ENCODE results near the gene LAS1L.

Gene LAS1L

GRCh38 chrX:65578346-65578745, 43.8 kb upstream of the LAS1L start:
- Histone ChIP-seq H3F3A (ENCODE audit: low read depth) (no peaks in the 10 kb centered on the region), H3K79me2 (ENCODE audit: insufficient read depth, low read length) (no peaks in the 10 kb centered on the region), H3K9me3 (ENCODE audit: insufficient read depth, low read depth, low read length) (no peaks in the 10 kb centered on the region), H3K9me2 (replicated peaks; ENCODE audit: low read depth, low read length) (no peaks in the 10 kb centered on the region), H4K20me1 (ENCODE audit: insufficient read depth, low read length, poor library complexity, severe bottlenecking) (no peaks in the 10 kb centered on the region), H2AFZ (ENCODE audit: low read length) (no peak overlapping the region), H3K36me3 (ENCODE audit: insufficient read depth, low read length) (no peaks in the 10 kb centered on the region), H3K9ac (ENCODE audit: low read depth, low read length, poor library complexity, severe bottlenecking) (no peak overlapping the region), H3K27me3 (ENCODE audit: insufficient read depth, low read length, poor library complexity, severe bottlenecking) (no peaks in the 10 kb centered on the region), H3K4me2 (ENCODE audit: low read depth, low read length, poor library complexity, severe bottlenecking) (no peak overlapping the region), H3K4me3 (ENCODE audit: low read length, poor library complexity, severe bottlenecking) (no peak overlapping the region), H3K4me1 (ENCODE audit: insufficient read depth, low read length, poor library complexity, severe bottlenecking) (no peaks in the 10 kb centered on the region)
- TF ChIP-seq EZH2phosphoT487 (IDR thresholded peaks at IDR 0.05; ENCODE audit: borderline replicate concordance) (no peak), CTCF (conservative IDR thresholded peaks at IDR 0.05; ENCODE audit: low read length) (no peak)

- Histone ChIP-seq H3K4me1 (ENCODE audit: insufficient read depth, low read length, poor library complexity, severe bottlenecking) (no peaks in the 10 kb centered on the region), H3K4me2 (ENCODE audit: low read depth, low read length, poor library complexity, severe bottlenecking) (no peak overlapping the region), H3K9me2 (replicated peaks; ENCODE audit: low read depth, low read length) (no peaks in the 10 kb centered on the region), H2AFZ (ENCODE audit: low read length) (no peak overlapping the region), H3K79me2 (ENCODE audit: insufficient read depth, low read length) (no peaks in the 10 kb centered on the region), H3K9ac (ENCODE audit: low read depth, low read length, poor library complexity, severe bottlenecking) (no peak overlapping the region), H3K4me3 (ENCODE audit: low read length, poor library complexity, severe bottlenecking) (no peak overlapping the region), H3K9me3 (ENCODE audit: insufficient read depth, low read depth, low read length) (no peaks in the 10 kb centered on the region), H3F3A (ENCODE audit: low read depth) (no peaks in the 10 kb centered on the region), H3K27me3 (ENCODE audit: insufficient read depth, low read length, poor library complexity, severe bottlenecking) (no peaks in the 10 kb centered on the region), H3K36me3 (ENCODE audit: insufficient read depth, low read length) (no peaks in the 10 kb centered on the region), H4K20me1 (ENCODE audit: insufficient read depth, low read length, poor library complexity, severe bottlenecking) (no peaks in the 10 kb centered on the region)
- TF ChIP-seq EZH2phosphoT487 (IDR thresholded peaks at IDR 0.05; ENCODE audit: borderline replicate concordance) (no peak), CTCF (conservative IDR thresholded peaks at IDR 0.05; ENCODE audit: low read length) (no peak)
These were observed 41.6 kb upstream of the LAS1L start for GRCh38 chrX:65576160-65576559.

GRCh38 chrX:65575022-65575421, 40.4 kb upstream of the LAS1L start:
- Histone ChIP-seq H3K36me3 (ENCODE audit: insufficient read depth, low read length) (no peaks in the 10 kb centered on the region), H3K9ac (ENCODE audit: low read depth, low read length, poor library complexity, severe bottlenecking) (no peak overlapping the region), H3K9me2 (replicated peaks; ENCODE audit: low read depth, low read length) (no peaks in the 10 kb centered on the region), H3K4me2 (ENCODE audit: low read depth, low read length, poor library complexity, severe bottlenecking) (no peak overlapping the region), H4K20me1 (ENCODE audit: insufficient read depth, low read length, poor library complexity, severe bottlenecking) (no peaks in the 10 kb centered on the region), H3K9me3 (ENCODE audit: insufficient read depth, low read depth, low read length) (no peaks in the 10 kb centered on the region), H3K79me2 (ENCODE audit: insufficient read depth, low read length) (no peaks in the 10 kb centered on the region), H3K4me1 (ENCODE audit: insufficient read depth, low read length, poor library complexity, severe bottlenecking) (no peaks in the 10 kb centered on the region), H3K27me3 (ENCODE audit: insufficient read depth, low read length, poor library complexity, severe bottlenecking) (no peaks in the 10 kb centered on the region), H3K4me3 (ENCODE audit: low read length, poor library complexity, severe bottlenecking) (no peak overlapping the region), H2AFZ (ENCODE audit: low read length) (no peak overlapping the region), H3F3A (ENCODE audit: low read depth) (no peaks in the 10 kb centered on the region)
- TF ChIP-seq EZH2phosphoT487 (IDR thresholded peaks at IDR 0.05; ENCODE audit: borderline replicate concordance) (no peak), CTCF (conservative IDR thresholded peaks at IDR 0.05; ENCODE audit: low read length) (no peak)

All from Loucy (cell line).